C4-2B (cell line): ENCODE data around the gene ERI3.

Experiments
- H3K27ac ChIP-seq: fragments of 450-650 bp; 2 replicates; pipeline ENCODE4 v1.5.1; 2017
- ZFX ChIP-seq: fragments of 450-650 bp; IDR thresholded peaks from 2 replicates; pipeline ENCODE4 v1.6.1; 2017
- TF ChIP-seq, protein P1 (sequence below): fragments of 450-650 bp; conservative IDR thresholded peaks from 2 replicates; pipeline ENCODE4 v1.5.1; 2017; ENCODE audit warnings: mild to moderate bottlenecking

ERI3 gene

DNA sequence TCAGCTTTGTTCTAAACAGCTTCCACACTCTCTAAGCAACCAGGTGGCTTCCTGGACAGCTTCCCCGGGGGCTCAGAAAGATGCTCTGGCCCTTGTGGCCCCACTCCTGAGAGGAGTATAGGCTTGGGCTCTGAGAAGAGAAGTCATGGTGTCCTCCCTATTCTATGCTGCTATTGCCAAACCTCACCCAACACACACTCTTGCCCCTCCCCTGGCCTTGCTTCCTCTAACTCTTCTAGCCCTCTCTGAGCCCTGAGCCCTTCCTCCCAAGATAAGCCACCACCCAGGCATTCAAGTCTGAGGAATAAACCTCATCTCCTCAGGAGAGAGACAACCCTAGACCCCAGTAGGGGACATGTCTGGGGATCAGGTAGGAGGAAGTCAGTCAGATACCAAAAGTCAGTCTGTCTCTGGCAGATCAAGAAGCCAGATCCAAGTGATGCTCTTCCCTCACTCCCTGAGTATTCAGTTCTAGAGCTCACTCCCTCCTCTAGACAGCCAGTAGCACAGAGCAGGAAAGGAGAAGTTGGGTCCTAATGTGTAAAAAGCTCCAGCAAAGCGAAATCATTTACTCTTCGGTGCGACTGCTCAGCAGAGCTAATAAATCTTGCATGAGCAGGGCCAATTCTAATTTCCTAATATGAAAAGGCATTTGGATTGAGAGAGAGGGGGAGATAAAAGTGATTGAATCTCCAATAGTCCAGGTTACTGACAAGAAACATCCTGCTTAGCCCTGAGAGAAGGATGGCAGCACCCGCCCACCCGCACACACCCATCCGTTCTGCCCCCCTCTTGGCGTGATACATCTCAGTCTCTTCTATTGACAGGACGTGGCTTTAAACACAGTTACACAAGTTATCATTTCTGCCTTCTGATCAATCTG is 91.2 kb downstream of the ERI3 start:
- no peak overlapping the region for H3K27ac ChIP-seq
- TF ChIP-seq ZFX: no peak
- TF ChIP-seq, protein P1, sequence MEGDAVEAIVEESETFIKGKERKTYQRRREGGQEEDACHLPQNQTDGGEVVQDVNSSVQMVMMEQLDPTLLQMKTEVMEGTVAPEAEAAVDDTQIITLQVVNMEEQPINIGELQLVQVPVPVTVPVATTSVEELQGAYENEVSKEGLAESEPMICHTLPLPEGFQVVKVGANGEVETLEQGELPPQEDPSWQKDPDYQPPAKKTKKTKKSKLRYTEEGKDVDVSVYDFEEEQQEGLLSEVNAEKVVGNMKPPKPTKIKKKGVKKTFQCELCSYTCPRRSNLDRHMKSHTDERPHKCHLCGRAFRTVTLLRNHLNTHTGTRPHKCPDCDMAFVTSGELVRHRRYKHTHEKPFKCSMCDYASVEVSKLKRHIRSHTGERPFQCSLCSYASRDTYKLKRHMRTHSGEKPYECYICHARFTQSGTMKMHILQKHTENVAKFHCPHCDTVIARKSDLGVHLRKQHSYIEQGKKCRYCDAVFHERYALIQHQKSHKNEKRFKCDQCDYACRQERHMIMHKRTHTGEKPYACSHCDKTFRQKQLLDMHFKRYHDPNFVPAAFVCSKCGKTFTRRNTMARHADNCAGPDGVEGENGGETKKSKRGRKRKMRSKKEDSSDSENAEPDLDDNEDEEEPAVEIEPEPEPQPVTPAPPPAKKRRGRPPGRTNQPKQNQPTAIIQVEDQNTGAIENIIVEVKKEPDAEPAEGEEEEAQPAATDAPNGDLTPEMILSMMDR: no peak

GRCh38 chr1:44262816-44263567 is 92.1 kb downstream of the ERI3 start:
- H3K27ac ChIP-seq: no peak overlapping the region
- TF ChIP-seq, protein P1: no peak
- TF ChIP-seq ZFX: no peak

DNA sequence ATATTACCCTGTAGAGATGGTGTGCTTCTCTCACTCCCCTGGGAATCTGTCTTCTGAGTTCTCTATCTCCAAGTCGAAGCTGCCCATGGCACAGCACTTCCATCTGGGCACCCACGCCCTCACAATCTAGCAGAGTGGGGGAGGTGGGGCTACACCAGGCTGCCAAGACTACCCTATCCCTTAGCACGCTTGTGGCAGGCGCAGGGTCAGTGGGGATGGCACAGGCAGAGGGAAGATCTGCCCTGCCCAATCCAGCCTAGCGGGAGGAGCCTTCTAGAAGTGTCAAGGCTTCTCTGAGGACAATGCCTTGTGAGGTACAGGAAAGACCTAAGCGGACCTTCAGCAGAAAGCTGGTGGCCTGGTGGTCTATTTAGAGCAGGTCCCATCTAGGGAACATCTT is 92.6 kb downstream of the ERI3 start:
- H3K27ac ChIP-seq: no peak overlapping the region
- no peak for TF ChIP-seq ZFX
- TF ChIP-seq, protein P1: no peak

DNA sequence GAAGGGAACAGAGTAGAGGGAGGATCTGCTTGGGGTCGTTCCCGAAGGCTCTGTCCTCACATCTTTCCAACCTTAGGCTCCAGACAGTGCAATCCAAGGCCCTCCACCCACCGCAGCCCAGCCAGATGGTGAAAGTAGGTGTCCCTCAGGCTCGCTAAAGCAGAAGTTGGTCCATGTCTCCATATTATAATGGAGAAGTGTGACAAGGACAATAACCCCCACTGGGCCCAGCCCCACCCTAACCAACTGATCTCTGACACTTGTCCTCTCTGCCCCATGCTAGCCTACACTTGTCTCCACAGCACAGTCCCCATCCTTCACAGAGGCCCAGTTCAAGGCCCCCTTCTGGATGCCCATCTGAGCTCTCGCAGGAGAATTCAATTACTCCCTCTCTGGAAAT is 93.1 kb downstream of the ERI3 start:
- TF ChIP-seq, protein P1: no peak
- no peak for TF ChIP-seq ZFX
- no peak overlapping the region for H3K27ac ChIP-seq

GRCh38 chr1:44261171-44261817 is 93.8 kb downstream of the ERI3 start:
- no peak for TF ChIP-seq ZFX
- TF ChIP-seq, protein P1: no peak
- no peak overlapping the region for H3K27ac ChIP-seq

GRCh38 chr1:44260792-44261170 is 94.3 kb downstream of the ERI3 start:
- TF ChIP-seq, protein P1: no peak
- no peak for TF ChIP-seq ZFX
- H3K27ac ChIP-seq: no peak overlapping the region

DNA sequence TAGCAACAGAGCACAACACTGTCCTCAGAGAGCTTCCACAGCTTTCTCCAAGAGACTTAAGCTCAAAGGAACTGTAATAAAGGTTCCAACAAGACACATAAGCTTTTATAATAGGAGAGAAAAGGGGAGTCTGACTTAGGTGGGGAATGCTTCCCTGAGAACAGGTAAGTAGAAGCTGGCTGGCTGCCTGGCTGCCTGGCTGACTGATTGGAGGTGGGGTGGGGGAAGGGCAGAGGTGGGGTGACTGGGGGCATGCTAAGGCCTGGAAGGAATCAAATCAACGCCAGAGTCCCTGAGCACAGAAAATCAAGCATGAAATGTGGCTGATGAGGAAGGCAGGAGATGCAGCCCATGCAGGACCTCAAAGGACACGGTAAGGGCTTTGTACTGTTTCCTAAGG is 96.0 kb downstream of the ERI3 start:
- TF ChIP-seq ZFX: no peak
- TF ChIP-seq, protein P1: no peak
- no peak overlapping the region for H3K27ac ChIP-seq
